H1 (cell line): ENCODE results near the gene ZNF3. TPM values are rescaled to one million over a fixed set of nuclear protein-coding genes. Genes with fewer than 3 reads are reported as not detected.

Experiments
- CTCF ChIA-PET: fragments of 300-600 bp; sonication (Branson Sonifier 250); formaldehyde crosslinking; loops from one replicate; lab custom pipeline; 2021; ENCODE audit not compliant: partially characterized antibody; lab: Charles Lee
- POLR2A ChIA-PET: fragments of 300-600 bp; sonication (Branson Sonifier 250); formaldehyde crosslinking; loops from one replicate; lab custom pipeline; 2021; ENCODE audit warnings: inconsistent platforms; ENCODE audit not compliant: partially characterized antibody; lab: Charles Lee
- DNase-seq, 2 experiments: peaks; one replicate each; pipeline versions ENCODE4 v3.0.0 to v3.0.0-alpha.2; 2010 to 2022; ENCODE audit warnings: low spot score in 2 of 2, low read depth in 1 of 2, mixed read lengths in 1 of 2
- FAIRE-seq: peaks from 2 replicates; lab custom pipeline; 2011; peaks lifted over from hg19 to GRCh38; lab: Jason Lieb, UNC
- H2AFZ ChIP-seq: 2 replicates; pipeline ENCODE4 v1.8.1; 2012; ENCODE audit warnings: low read length, inconsistent platforms
- H2AK5ac ChIP-seq: 2 replicates; pipeline ENCODE4 v1.6.1; 2013; ENCODE audit warnings: low read depth, low read length
- H2BK120ac ChIP-seq: replicated peaks from 2 replicates; pipeline ENCODE3; 2013; ENCODE audit warnings: low read depth, low read length, inconsistent platforms
- H2BK12ac ChIP-seq: 2 replicates; pipeline ENCODE4 v1.6.1; 2013; ENCODE audit warnings: low read depth, low read length
- H2BK15ac ChIP-seq: 2 replicates; pipeline ENCODE4 v1.6.1; 2013; ENCODE audit warnings: low read length
- H2BK20ac ChIP-seq: 2 replicates; pipeline ENCODE4 v1.6.1; 2013; ENCODE audit warnings: low read length
- H2BK5ac ChIP-seq: 2 replicates; pipeline ENCODE4 v1.6.1; 2013; ENCODE audit warnings: low read depth, low read length
- H3K14ac ChIP-seq: 2 replicates; pipeline ENCODE4 v1.6.1; 2013; ENCODE audit warnings: inconsistent platforms; ENCODE audit not compliant: insufficient read length
- H3K18ac ChIP-seq: 2 replicates; pipeline ENCODE4 v1.6.1; 2013; ENCODE audit warnings: low read length; ENCODE audit errors: extremely low read depth
- H3K23ac ChIP-seq: 2 replicates; pipeline ENCODE4 v1.6.1; 2013; ENCODE audit warnings: inconsistent platforms; ENCODE audit not compliant: insufficient read length
- H3K23me2 ChIP-seq: 2 replicates; pipeline ENCODE4 v1.6.1; 2013; ENCODE audit warnings: low read depth, low read length
- H3K27ac ChIP-seq: 2 replicates; pipeline ENCODE4 v1.6.1; 2011; ENCODE audit warnings: low read depth, low read length, inconsistent platforms
- H3K27me3 ChIP-seq, 4 experiments: replicated peaks in 1 of 4; 1 replicate in 1 of 4; 2 replicates in 3 of 4; pipeline versions ENCODE4 v1.6.1 to v1.8.1; 2011 to 2013; ENCODE audit warnings: low read length in 3 of 4, mild to moderate bottlenecking in 3 of 4, inconsistent platforms in 2 of 4, mixed read lengths in 2 of 4, moderate library complexity in 1 of 4; ENCODE audit not compliant: control insufficient read depth in 3 of 4, insufficient read depth in 3 of 4; ENCODE audit errors: extremely low read depth in 1 of 4
- H3K36me3 ChIP-seq, 4 experiments: 2 replicates each; pipeline versions ENCODE4 v1.6.1 to v1.8.1; 2011 to 2013; ENCODE audit warnings: mild to moderate bottlenecking in 4 of 4, low read length in 3 of 4, moderate library complexity in 2 of 4, control low read depth in 1 of 4, inconsistent platforms in 1 of 4; ENCODE audit not compliant: insufficient read depth in 4 of 4, control insufficient read depth in 2 of 4
- H3K4ac ChIP-seq: replicated peaks from 2 replicates; pipeline ENCODE3; 2013; ENCODE audit warnings: low read length, low read depth, mixed read lengths, inconsistent platforms; ENCODE audit not compliant: insufficient read length
- H3K4me1 ChIP-seq, 4 experiments: replicated peaks in 1 of 4; 1 replicate in 1 of 4; 2 replicates in 3 of 4; pipeline versions ENCODE4 v1.6.1 to v1.8.1; 2011 to 2013; ENCODE audit warnings: low read length in 3 of 4, inconsistent platforms in 2 of 4, mixed read lengths in 1 of 4; ENCODE audit not compliant: insufficient read depth in 4 of 4, control insufficient read depth in 3 of 4
- H3K4me2 ChIP-seq, 2 experiments: 2 replicates each; pipeline versions ENCODE4 v1.6.1 to v1.8.1; 2011 to 2013; ENCODE audit warnings: low read depth in 2 of 2, low read length in 2 of 2, control low read depth in 1 of 2, inconsistent platforms in 1 of 2, mild to moderate bottlenecking in 1 of 2; ENCODE audit not compliant: insufficient read depth in 1 of 2
- H3K4me3 ChIP-seq, 4 experiments: fragments of 200-600, 300-600 bp in 1 of 4; sonication (generic), shearing (Covaris generic), sonication (Bioruptor Twin) in 1 of 4; 2 replicates each; pipeline versions ENCODE4 v1.5.1 to v1.8.1; 2011 to 2016; ENCODE audit warnings: low read length in 4 of 4, low read depth in 3 of 4, control low read depth in 2 of 4, inconsistent platforms in 2 of 4, mild to moderate bottlenecking in 2 of 4, mixed read lengths in 1 of 4, moderate library complexity in 1 of 4; ENCODE audit not compliant: insufficient read depth in 2 of 4; ENCODE audit errors: extremely low read depth in 1 of 4
- H3K56ac ChIP-seq: replicated peaks from 2 replicates; pipeline ENCODE3; 2013; ENCODE audit warnings: low read depth, mild to moderate bottlenecking, mixed read lengths, low read length, inconsistent platforms; ENCODE audit not compliant: insufficient read length
- H3K79me1 ChIP-seq: 2 replicates; pipeline ENCODE4 v1.6.1; 2013; ENCODE audit warnings: low read depth, low read length, control low read depth
- H3K79me2 ChIP-seq, 2 experiments: 2 replicates each; pipeline versions ENCODE4 v1.6.1 to v1.8.1; 2012 to 2013; ENCODE audit warnings: low read length in 2 of 2, mild to moderate bottlenecking in 2 of 2, inconsistent platforms in 1 of 2; ENCODE audit not compliant: insufficient read depth in 2 of 2, control insufficient read depth in 1 of 2
- H3K9ac ChIP-seq, 4 experiments: replicated peaks in 1 of 4; 1 replicate in 1 of 4; 2 replicates in 3 of 4; pipeline versions ENCODE4 v1.6.1 to v1.8.1; 2011 to 2013; ENCODE audit warnings: low read depth in 3 of 4, low read length in 3 of 4, control low read depth in 2 of 4, mild to moderate bottlenecking in 2 of 4, moderate library complexity in 2 of 4, inconsistent platforms in 1 of 4; ENCODE audit errors: extremely low read depth in 1 of 4
- H3K9me3 ChIP-seq, 2 experiments: 2 replicates each; pipeline versions ENCODE4 v1.6.1 to v1.8.1; 2012 to 2013; ENCODE audit warnings: mild to moderate bottlenecking in 2 of 2, moderate library complexity in 2 of 2, control low read depth in 1 of 2, inconsistent platforms in 1 of 2, low read depth in 1 of 2, low read length in 1 of 2, mixed read lengths in 1 of 2; ENCODE audit not compliant: insufficient read depth in 2 of 2
- H4K20me1 ChIP-seq, 2 experiments: replicated peaks in 1 of 2; 2 replicates each; pipeline versions ENCODE3 to v1.8.1; 2011 to 2013; ENCODE audit warnings: inconsistent platforms in 2 of 2, low read length in 2 of 2, mild to moderate bottlenecking in 1 of 2; ENCODE audit not compliant: insufficient read depth in 2 of 2, control insufficient read depth in 1 of 2
- H4K5ac ChIP-seq: 2 replicates; pipeline ENCODE4 v1.6.1; 2013; ENCODE audit warnings: low read length, low read depth, mixed read lengths, inconsistent platforms; ENCODE audit not compliant: insufficient read length
- H4K8ac ChIP-seq: 2 replicates; pipeline ENCODE4 v1.8.0; 2013; ENCODE audit warnings: mild to moderate bottlenecking, moderate library complexity, low read length, inconsistent platforms; ENCODE audit not compliant: insufficient read depth; ENCODE audit errors: extremely low read depth
- H4K91ac ChIP-seq: replicated peaks from 2 replicates; pipeline ENCODE3; 2013; ENCODE audit warnings: low read length, mixed read lengths, inconsistent platforms; ENCODE audit not compliant: insufficient read length
- BACH1 ChIP-seq: IDR thresholded peaks from 2 replicates; pipeline ENCODE4 v1.6.1; 2012; ENCODE audit warnings: low read length, improper control_type of control experiment
- GTF2F1 ChIP-seq: IDR thresholded peaks from 2 replicates; pipeline ENCODE4 v1.6.1; 2012; ENCODE audit warnings: low read depth, low read length, improper control_type of control experiment, borderline replicate concordance
- KDM1A ChIP-seq: fragments of 200-600, 300-600 bp; sonication (generic); IDR thresholded peaks from 2 replicates; pipeline ENCODE4 v1.7.1; 2016; ENCODE audit warnings: mild to moderate bottlenecking, low read length, borderline replicate concordance
- KDM4A ChIP-seq: IDR thresholded peaks from one replicate; pipeline ENCODE4 v1.7.1; 2012; ENCODE audit warnings: low read depth, mild to moderate bottlenecking, moderate library complexity, low read length, inconsistent platforms; ENCODE audit not compliant: severe bottlenecking
- NRF1 ChIP-seq: IDR thresholded peaks from 2 replicates; pipeline ENCODE4 v1.6.1; 2011; ENCODE audit warnings: mild to moderate bottlenecking, low read depth, low read length, improper control_type of control experiment
- POLR2AphosphoS5 ChIP-seq: IDR thresholded peaks from 2 replicates; pipeline ENCODE4 v1.6.1; 2011; ENCODE audit warnings: low read depth, low read length
- RFX5 ChIP-seq: IDR thresholded peaks from 2 replicates; pipeline ENCODE4 v1.6.1; 2011; ENCODE audit warnings: low read depth, low read length, improper control_type of control experiment, borderline replicate concordance
- RNF2 ChIP-seq: fragments of 200-900, 300-1000 bp; sonication (generic); IDR thresholded peaks from 2 replicates; pipeline ENCODE4 v1.7.1; 2016; ENCODE audit warnings: borderline replicate concordance, low read depth, mild to moderate bottlenecking, antibody characterized with exemption, low read length; ENCODE audit not compliant: poor library complexity, severe bottlenecking; ENCODE audit errors: missing control alignments
- TCF12 ChIP-seq: IDR thresholded peaks from 2 replicates; pipeline ENCODE4 v1.6.1; 2011; ENCODE audit warnings: low read depth, mild to moderate bottlenecking, low read length
- USF2 ChIP-seq: IDR thresholded peaks from 2 replicates; pipeline ENCODE4 v1.6.1; 2011; ENCODE audit warnings: low read length, improper control_type of control experiment
- WGBS, 2 experiments: shearing (Covaris generic) in 1 of 2; methylation state at CpG; one replicate each; pipeline versions ENCODE4 v1.1.6 to v1.1.7; 2013 to 2015; ENCODE audit warnings: low lambda C conversion rate in 2 of 2, mixed read lengths in 2 of 2, inconsistent platforms in 1 of 2, low coverage in 1 of 2, missing lambda C conversion rate in 1 of 2; ENCODE audit not compliant: insufficient replicate concordance in 2 of 2, insufficient coverage in 1 of 2, insufficient read length in 1 of 2; ENCODE audit errors: extremely low coverage in 1 of 2, missing lambda C conversion rate in 1 of 2; 5-methylcytosine and 5-hydroxymethylcytosine counted together
- polyA plus RNA-seq, 7 experiments: library from polyadenylated mRNA; depleted of rRNA in 3 of 7; stranded (reverse) in 5 of 7; unstranded in 2 of 7; fragments of >200 nt in 5 of 7; fragments of 200-250 nt in 2 of 7; gene quantifications; 1 replicate in 5 of 7; 2 replicates in 1 of 7; 4 replicates in 1 of 7; pipeline versions ENCODE4 v1.2.1 to v1.2.3, GENCODE V29; 2011 to 2013; ENCODE audit warnings: missing spikeins in 2 of 7, mixed read lengths in 2 of 7
- total RNA-seq: library from RNA; stranded (reverse); fragmentation: NEBNext Ultra II Directional; extraction: Animal tissue kit (Norgen Biotek cat#: 25700); gene quantifications from 2 replicates; pipeline ENCODE4 v1.2.1, GENCODE V29; 2021

The ZNF3 gene
- total and polyA plus RNA-seq, 2 of the 8 experiments (the other 6 are each of a cell fraction or from before 2014, with no cell fraction given) = 26.9 to 49.1 TPM

GRCh38 chr7:100071018-100071723 is 10.4 kb downstream of the ZNF3 start:
- H3K9me3 ChIP-seq = peaks cover 64 to 66% of the 10 kb centered on the region in 2 experiments
- H3K4me3 ChIP-seq = peak overlapping the region in 1 of 4 experiments; percentile 9; a peak in 1 of 8 replicates
- TF ChIP-seq BACH1 = no peak
- peak; percentile 89; the same call in 1 of the 2 replicates for TF ChIP-seq KDM1A
- TF ChIP-seq TCF12 = 0 out of 2 replicates have a peak, but pooled peaks have one; percentile 9
- TF ChIP-seq RFX5 = no peak
- TF ChIP-seq POLR2AphosphoS5 = peak; percentile 32
- no peak for TF ChIP-seq KDM4A
- peak; percentile 90 for TF ChIP-seq GTF2F1
- no peak for TF ChIP-seq USF2
- no peak for TF ChIP-seq NRF1
- no peak for TF ChIP-seq RNF2

More at GRCh38 chr7:100071018-100071723, 10.4 kb downstream of the ZNF3 start:
- no peak overlapping the region for H2AFZ ChIP-seq
- H3K79me1 ChIP-seq = no peaks in the 10 kb centered on the region; the same call in none of the 2 replicates
- H3K4ac ChIP-seq = no peak overlapping the region
- no peak overlapping the region for H3K56ac ChIP-seq
- WGBS, 2 experiments = 96% methylated on average over 11 of the region's 11 CpGs; no CpG with 5 or more reads in 1 of the 2 experiments
- no peak overlapping the region for H4K91ac ChIP-seq
- H3K14ac ChIP-seq = no peak overlapping the region
- no peaks in the 10 kb centered on the region; a peak in 1 of 7 replicates for H3K27me3 ChIP-seq
- H3K4me1 ChIP-seq = no peaks in the 10 kb centered on the region
- peaks cover 60 to 80% (median 73%) of the 10 kb centered on the region in 4 experiments for H3K36me3 ChIP-seq
- H2BK12ac ChIP-seq = no peak overlapping the region
- H4K20me1 ChIP-seq = no peaks in the 10 kb centered on the region
- H3K79me2 ChIP-seq = no peaks in the 10 kb centered on the region
- no peak overlapping the region for H3K18ac ChIP-seq
- H2AK5ac ChIP-seq = no peak overlapping the region
- no peak overlapping the region for H3K27ac ChIP-seq
- DNase-seq (no peak), FAIRE-seq (no peak)
- H3K23ac ChIP-seq = no peak overlapping the region
- H3K4me2 ChIP-seq = no peak overlapping the region
- no peak overlapping the region for H3K9ac ChIP-seq
- no peak overlapping the region for H2BK15ac ChIP-seq
- no peak overlapping the region for H4K8ac ChIP-seq
- ChIA-PET POLR2A (interaction anchor here (0.9 to 19.6 kb wide), 12 partner anchors 10 to 156 kb away, joined by 3 to 294 read pairs (median 5); partner anchors contain the start of genes AP4M1, COPS6, MCM7 and ZNF3), CTCF (interaction anchor here (0.7 to 2.0 kb wide), 11 partner anchors 8 to 157 kb away, joined by 3 to 6 read pairs (median 4); no protein-coding TSS in a partner anchor)
- no peak overlapping the region for H4K5ac ChIP-seq
- no peak overlapping the region for H2BK20ac ChIP-seq
- no peak overlapping the region for H2BK5ac ChIP-seq
- no peak overlapping the region for H2BK120ac ChIP-seq
- H3K23me2 ChIP-seq = no peaks in the 10 kb centered on the region
